8988T (cell line): ENCODE data around the gene SNRPD1.
A peak's percentile ranks its signal among the peaks of the same experiment; 100 is the strongest.
"Not testable (repeated sequence)": the region's sequence is repeated elsewhere in the genome, so short reads cannot be mapped to it uniquely, and the experiment has no call there.

Experiments used
- DNase-seq: peaks from one replicate; pipeline ENCODE4 v3.0.0; 2011

Gene SNRPD1

GRCh38 chr18:21638822-21639221 lies 26.7 kb downstream of the SNRPD1 start:
- DNase-seq: no peak

- DNase-seq: not testable (repeated sequence)
Observed at GRCh38 chr18:21640375-21640774, 28.3 kb downstream of the SNRPD1 start.

DNA sequence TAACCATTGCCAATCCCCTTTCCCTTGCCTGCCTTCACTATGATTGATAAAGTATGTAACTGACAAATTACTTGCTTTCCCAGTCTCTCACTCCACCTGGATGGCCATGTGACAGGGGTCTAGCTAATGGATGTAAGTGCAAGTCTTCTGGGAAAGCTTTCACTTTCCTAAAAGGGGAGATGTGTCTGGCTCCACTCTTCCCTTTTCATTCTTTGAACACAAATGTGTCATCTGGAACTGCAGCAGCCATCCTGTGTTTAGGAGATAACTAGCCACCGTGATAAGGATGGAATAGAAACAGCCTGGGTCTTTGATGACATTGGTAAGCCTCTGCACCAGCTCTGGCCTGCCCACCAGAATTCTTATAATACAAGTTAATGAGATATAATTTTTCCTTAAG lies 38.2 kb downstream of the SNRPD1 start:
- DNase-seq: no peak

DNA sequence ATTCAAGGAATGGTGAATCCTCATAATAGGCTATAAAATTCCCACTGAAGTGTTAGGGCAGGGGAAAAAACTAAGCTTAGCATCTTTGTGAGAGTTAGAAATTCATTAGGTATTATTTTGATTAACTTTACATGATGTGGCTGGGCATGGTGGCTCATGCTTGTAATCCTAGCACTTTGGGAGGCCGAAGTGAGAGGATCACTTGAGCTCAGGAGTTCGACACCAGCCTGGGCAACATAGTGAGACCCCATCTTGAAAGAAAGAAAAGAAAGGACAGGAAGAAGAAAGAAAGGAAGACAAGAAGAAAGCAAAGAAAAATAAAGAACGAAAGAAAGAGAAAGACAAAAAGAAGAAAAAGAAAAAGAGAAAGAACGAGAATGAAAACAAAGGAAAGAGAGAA lies 40.0 kb downstream of the SNRPD1 start:
- DNase-seq: no peak

- no peak for DNase-seq
Observed at GRCh38 chr18:21653361-21653760, 41.2 kb downstream of the SNRPD1 start.

- no peak for DNase-seq
Observed at GRCh38 chr18:21656402-21656801, 44.3 kb downstream of the SNRPD1 start.

DNA sequence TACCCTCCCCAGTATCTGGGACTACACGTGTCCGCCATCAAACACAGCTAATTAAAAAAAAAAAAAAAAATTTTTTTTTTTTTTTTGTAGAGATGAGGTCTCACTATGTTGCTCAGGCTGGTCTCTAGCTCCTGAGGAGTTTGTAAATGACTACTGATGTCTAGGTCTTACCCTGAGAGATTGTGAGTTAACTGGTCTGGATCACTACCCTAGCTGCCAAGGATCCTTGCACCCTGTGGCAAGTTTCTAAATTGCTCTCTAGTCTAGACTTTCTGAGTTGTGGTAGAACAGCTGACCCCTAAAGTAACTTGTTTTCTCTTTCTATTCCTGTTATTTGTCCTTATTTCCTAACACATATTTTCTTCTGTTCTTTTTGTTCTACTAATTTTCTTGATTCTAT lies 48.0 kb downstream of the SNRPD1 start:
- no peak for DNase-seq

DNA sequence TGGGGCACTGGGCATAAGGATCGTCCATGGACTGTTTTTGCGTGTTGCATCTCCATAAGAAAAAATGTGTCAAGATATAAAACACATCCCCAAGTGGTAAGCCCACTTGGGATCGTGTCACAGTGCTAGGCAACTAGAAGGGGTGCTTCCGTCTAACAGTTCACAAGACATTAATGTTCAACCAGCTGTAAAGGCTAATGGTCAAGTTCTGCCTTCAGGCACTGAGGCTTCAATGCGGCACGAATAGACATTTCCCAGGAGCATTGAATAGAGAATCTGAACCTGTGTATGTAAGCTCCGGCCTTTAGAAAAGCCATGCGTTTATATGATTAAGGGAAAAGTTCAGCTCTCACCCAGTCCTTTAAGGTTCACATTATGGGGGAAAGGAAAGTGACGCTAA lies 50.5 kb downstream of the SNRPD1 start:
- DNase-seq: no peak

- no peak for DNase-seq
Observed at GRCh38 chr18:21663578-21663977, 51.5 kb downstream of the SNRPD1 start.

DNA sequence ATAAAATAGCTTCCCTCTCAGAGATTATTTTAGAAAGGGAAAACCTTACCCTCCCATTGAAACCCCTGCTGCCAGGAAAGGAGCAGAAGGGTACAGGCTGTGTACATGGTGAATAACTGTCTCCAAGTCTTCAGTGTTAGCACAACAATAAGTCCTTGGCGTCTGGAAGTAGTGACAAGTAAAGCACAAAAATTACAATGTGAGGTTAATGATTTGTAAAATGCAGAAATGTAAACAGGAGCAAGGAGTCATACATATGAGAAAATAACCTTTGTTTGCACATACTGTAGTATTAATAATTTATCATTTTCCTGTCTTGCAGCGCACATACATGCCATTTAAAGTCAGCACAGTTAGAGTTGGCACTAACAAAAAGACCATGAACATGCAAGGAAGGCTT lies 52.0 kb downstream of the SNRPD1 start:
- DNase-seq: no peak

DNA sequence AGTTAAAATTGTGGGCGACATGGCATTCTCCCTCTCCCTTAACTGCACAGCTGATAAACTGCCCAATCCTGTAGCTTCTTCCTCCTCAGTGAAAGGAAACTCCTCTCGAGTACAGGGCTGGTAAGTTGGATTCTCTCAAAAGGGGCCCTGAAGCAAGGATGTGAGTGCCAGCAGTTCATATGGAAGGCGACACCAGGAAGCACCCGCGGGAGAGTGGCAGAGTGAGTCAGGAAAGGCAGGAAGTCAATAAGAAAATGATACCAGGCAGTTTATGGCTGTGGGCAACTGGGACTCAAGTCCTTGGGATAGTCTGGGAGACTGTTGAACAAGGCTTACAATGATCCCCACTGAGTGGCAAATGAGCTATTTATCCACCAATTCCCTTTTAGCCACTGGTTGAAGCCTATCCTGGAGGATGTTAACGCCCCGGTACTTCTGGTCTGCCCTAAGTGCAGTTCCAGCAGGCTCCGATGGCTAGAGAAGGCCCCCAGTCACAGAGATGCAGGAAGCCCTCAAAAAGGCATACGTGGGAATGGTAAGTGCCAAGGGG lies 57.7 kb downstream of the SNRPD1 start:
- DNase-seq: peak; percentile 23

DNA sequence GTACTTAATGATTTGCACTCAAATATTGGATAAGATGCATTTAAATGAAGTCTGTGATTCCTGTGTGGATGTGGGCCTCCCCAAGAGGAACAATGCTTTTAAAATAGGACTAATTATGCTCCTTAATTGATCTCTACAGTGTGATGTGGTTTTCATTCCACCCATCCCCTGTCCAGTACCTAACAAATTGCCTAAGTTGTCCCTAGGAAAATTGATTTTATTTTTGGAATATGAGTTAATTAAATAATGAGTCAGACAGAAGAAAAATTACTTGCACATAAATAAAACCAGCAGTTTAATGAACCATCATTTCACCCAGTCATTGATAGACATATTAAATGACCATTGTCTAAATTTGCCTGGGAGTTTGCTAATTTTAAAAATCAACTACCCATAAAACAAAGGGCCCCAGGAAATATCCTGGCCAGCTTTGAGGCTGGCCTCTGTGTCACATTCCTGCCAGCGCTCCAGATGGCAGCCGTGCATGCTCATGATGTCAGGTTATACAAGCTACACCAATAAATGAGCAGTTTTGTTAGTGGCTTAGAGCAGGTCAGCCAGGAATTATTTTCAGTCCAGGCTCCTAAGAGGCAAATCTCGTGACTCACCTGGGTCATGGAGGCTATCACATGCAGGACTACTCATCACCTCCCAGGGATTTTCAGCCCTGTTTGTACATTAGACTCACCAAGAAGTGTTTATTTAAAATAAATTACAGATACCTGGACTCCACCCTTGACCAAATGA lies 60.6 kb downstream of the SNRPD1 start:
- no peak for DNase-seq

DNA sequence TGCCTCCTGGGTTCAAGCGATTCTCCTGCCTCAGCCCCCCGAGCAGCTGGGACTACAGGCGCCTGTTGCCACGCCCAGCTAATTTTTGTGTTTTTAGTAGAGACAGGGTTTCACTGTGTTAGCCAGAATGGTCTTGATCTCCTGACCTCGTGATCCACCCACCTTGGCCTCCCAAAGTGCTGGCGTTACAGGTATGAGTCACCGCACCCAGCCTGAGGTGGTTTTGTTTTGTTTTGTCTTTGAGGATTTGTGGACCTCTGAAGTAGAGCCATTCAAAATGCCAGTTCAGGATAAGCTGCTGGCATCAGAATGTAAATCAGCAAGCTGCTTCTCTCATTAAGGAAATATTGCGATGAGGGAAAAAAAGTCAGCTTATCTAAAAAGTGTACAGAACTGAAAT lies 63.2 kb downstream of the SNRPD1 start:
- not testable (repeated sequence) for DNase-seq

GRCh38 chr18:21678859-21679258 lies 66.7 kb downstream of the SNRPD1 start:
- DNase-seq: no peak

DNA sequence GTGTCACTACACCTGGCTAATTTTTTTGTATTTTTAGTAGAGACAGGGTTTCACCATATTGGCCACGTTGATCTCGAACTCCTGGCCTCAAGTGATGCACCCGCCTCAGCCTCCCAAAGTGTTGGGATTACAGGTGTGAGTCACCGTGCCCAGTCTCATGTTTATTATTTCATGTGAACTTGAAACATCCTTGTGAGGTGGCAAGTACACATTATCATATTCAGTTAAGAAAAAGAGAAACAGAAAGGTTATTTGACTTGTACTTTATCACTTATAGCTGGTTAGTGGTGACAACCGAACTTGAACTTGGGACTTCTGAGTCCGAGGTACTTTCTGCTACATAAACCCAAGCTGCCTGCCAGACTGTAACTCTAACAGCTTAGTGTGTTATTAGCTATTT lies 68.0 kb downstream of the SNRPD1 start:
- DNase-seq: no peak

DNA sequence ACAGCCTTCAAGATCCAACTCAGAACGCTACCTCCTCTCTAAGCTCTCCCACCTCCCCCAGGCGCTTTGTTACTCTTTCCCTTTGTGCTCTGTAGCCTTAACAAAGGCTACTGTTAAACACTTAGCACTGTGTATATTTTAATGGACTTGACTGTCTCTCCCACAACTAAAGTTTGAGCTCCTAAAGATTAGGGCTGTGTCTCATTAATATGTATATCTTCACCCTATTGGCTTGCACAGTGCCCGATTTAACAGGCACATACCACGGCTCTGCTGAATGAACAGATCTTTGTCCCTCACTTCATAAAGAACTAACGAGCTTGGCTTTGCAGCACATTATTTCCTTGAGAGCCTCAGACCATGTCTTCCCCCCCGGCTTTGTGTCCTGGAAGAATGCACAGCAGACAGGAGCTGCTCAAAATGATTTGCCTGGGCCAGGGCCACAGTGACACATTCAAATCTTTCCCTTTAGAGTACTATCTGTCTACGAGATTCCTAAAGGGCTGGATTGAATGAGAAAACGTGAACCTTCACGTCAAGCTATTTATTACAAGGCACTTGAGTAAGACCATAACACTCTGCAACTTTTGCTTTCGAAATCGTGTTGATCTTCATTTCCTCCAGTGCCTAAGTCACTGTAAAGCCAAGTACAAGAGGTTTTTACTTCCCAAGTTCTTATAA lies 70.4 kb downstream of the SNRPD1 start:
- DNase-seq: no peak
